Measurements from ENCODE around the gene APH1A. TPM values are rescaled to one million over a fixed set of nuclear protein-coding genes. Genes with fewer than 3 reads are reported as not detected.

Gene APH1A
- total RNA-seq, 2 donors from 2014 or later = 126 to 131 TPM

- TF ChIP-seq CTCF (conservative IDR thresholded peaks at IDR 0.05) = no peak
- peaks cover 2% of the 10 kb centered on the region for H3K27me3 Mint-ChIP-seq (ENCODE audit: insufficient read depth)
- peak overlapping the region; percentile 83 for H3K27ac ChIP-seq (ENCODE audit: low read depth, low read length)
These were observed 34.1 kb downstream of the APH1A start for GRCh38 chr1:150234566-150235293.

GRCh38 chr1:150234309-150234565, 34.6 kb downstream of the APH1A start:
- peaks cover 15% of the 10 kb centered on the region for H3K4me1 Mint-ChIP-seq
- H3K9me3 ChIP-seq (ENCODE audit: control insufficient read depth, low read length) = no peaks in the 10 kb centered on the region

More at GRCh38 chr1:150234566-150235293, 34.1 kb downstream of the APH1A start:
- Histone ChIP-seq H3K36me3 (ENCODE audit: control insufficient read depth, insufficient read depth, low read length) (peaks cover 19% of the 10 kb centered on the region), H3K4me3 (ENCODE audit: low read length) (peak overlapping the region; percentile 89), H3K9ac (ENCODE audit: extremely low read depth, low read length, poor library complexity, severe bottlenecking) (peak overlapping the region; percentile 79), H3K4me1 (ENCODE audit: control insufficient read depth, insufficient read depth, low read length) (no peaks in the 10 kb centered on the region), H3K27me3 (ENCODE audit: control insufficient read depth, insufficient read depth, low read length, poor library complexity, severe bottlenecking) (no peaks in the 10 kb centered on the region), H3K9me3 (ENCODE audit: control insufficient read depth, low read length) (no peaks in the 10 kb centered on the region)
- H3K27ac Mint-ChIP-seq = peak overlapping the region; percentile 89
- no peaks in the 10 kb centered on the region for H3K9me3 Mint-ChIP-seq
- no peak overlapping the region for H3K4me3 Mint-ChIP-seq
- WGBS, 2 experiments (ENCODE audit: insufficient coverage in 1 of 2, insufficient read length in 1 of 2) = 0% methylated on average over 13 to 78 of the region's 78 CpGs
- H3K36me3 Mint-ChIP-seq (ENCODE audit: low read depth) = peaks cover 17% of the 10 kb centered on the region
- H3K4me1 Mint-ChIP-seq = peaks cover 15% of the 10 kb centered on the region
- DNase-seq = peak; percentile 87

More at GRCh38 chr1:150234309-150234565, 34.6 kb downstream of the APH1A start:
- peak overlapping the region; percentile 89 for H3K27ac Mint-ChIP-seq
- Histone ChIP-seq H3K4me1 (ENCODE audit: control insufficient read depth, insufficient read depth, low read length) (no peaks in the 10 kb centered on the region), H3K4me3 (ENCODE audit: low read length) (peak overlapping the region; percentile 89), H3K36me3 (ENCODE audit: control insufficient read depth, insufficient read depth, low read length) (peaks cover 24% of the 10 kb centered on the region), H3K27me3 (ENCODE audit: control insufficient read depth, insufficient read depth, low read length, poor library complexity, severe bottlenecking) (no peaks in the 10 kb centered on the region), H3K27ac (ENCODE audit: low read depth, low read length) (no peak overlapping the region), H3K9ac (ENCODE audit: extremely low read depth, low read length, poor library complexity, severe bottlenecking) (peak overlapping the region; percentile 79)
- no peaks in the 10 kb centered on the region for H3K9me3 Mint-ChIP-seq
- H3K27me3 Mint-ChIP-seq (ENCODE audit: insufficient read depth) = peaks cover 2% of the 10 kb centered on the region
- no peak for DNase-seq
- 0 to 1% methylated on average over 1 to 9 of the region's 9 CpGs for WGBS, 2 experiments (ENCODE audit: insufficient coverage in 1 of 2, insufficient read length in 1 of 2)
- no peak for TF ChIP-seq CTCF (conservative IDR thresholded peaks at IDR 0.05)
- H3K4me3 Mint-ChIP-seq = no peak overlapping the region
- peaks cover 21% of the 10 kb centered on the region for H3K36me3 Mint-ChIP-seq (ENCODE audit: low read depth)

Data from endodermal cell (in vitro differentiated cells).